Stimulated activated CD8-positive, alpha-beta memory T cell treated with anti-CD3 and anti-CD28 coated beads, Interleukin-15, amount 100 ng/mL, for 48 hours (primary cell): ENCODE measurements around the gene OAT.
"Not testable (repeated sequence)": the region's sequence is repeated elsewhere in the genome, so short reads cannot be mapped to it uniquely, and the experiment has no call there.

ENCODE experiments used
- DNase-seq, 2 donors: peaks; one replicate each; pipeline ENCODE4 v3.0.0-alpha.2; 2020; ENCODE audit warnings: low read depth in 2 of 2

The OAT gene

GRCh38 chr10:124447751-124448466 is 29.2 kb upstream of the OAT start:
- DNase-seq, result no peak

GRCh38 chr10:124446830-124447750 is 28.4 kb upstream of the OAT start:
- DNase-seq, result no peak

- DNase-seq, result not testable (repeated sequence)
Measured at GRCh38 chr10:124441694-124442093, 23.0 kb upstream of the OAT start.

- DNase-seq, result no peak
Measured at GRCh38 chr10:124436191-124436638, 17.5 kb upstream of the OAT start.

GRCh38 chr10:124435683-124436082 is 17.0 kb upstream of the OAT start:
- DNase-seq, result not testable (repeated sequence)

- no peak for DNase-seq
Measured at GRCh38 chr10:124433461-124433860, 14.7 kb upstream of the OAT start.

- DNase-seq, result no peak
Measured at GRCh38 chr10:124430077-124430476, 11.4 kb upstream of the OAT start.

GRCh38 chr10:124429576-124429975 is 10.9 kb upstream of the OAT start:
- no peak for DNase-seq

- no peak for DNase-seq
Measured at GRCh38 chr10:124428207-124428777, 9.6 kb upstream of the OAT start.

- DNase-seq, result no peak
Measured at GRCh38 chr10:124425227-124425962, 6.7 kb upstream of the OAT start.

- DNase-seq, result no peak
Measured at GRCh38 chr10:124423813-124424212, 5.1 kb upstream of the OAT start.

GRCh38 chr10:124422742-124423141 is 4.0 kb upstream of the OAT start:
- no peak for DNase-seq

GRCh38 chr10:124420254-124420653 is 1.5 kb upstream of the OAT start:
- no peak for DNase-seq

GRCh38 chr10:124419635-124420034 is 912 bp upstream of the OAT start:
- DNase-seq, result no peak

- peak in 1 of 2 donors; percentile 19 for DNase-seq
Measured at GRCh38 chr10:124417895-124418725, 613 bp downstream of the OAT start.

GRCh38 chr10:124416733-124417132 is 2.0 kb downstream of the OAT start:
- DNase-seq, result no peak

- DNase-seq, result no peak
Measured at GRCh38 chr10:124415210-124415609, 3.5 kb downstream of the OAT start.

GRCh38 chr10:124414076-124414475 is 4.6 kb downstream of the OAT start:
- no peak for DNase-seq

GRCh38 chr10:124409696-124410095 is 9.0 kb downstream of the OAT start:
- DNase-seq, result no peak

- no peak for DNase-seq
Measured at GRCh38 chr10:124408357-124408756, 10.4 kb downstream of the OAT start.

- no peak for DNase-seq
Measured at GRCh38 chr10:124407456-124407855, 11.3 kb downstream of the OAT start.
